CD14-positive monocyte (primary cell): ENCODE measurements around the gene AMELY. TPM values are rescaled to one million over a fixed set of nuclear protein-coding genes. Genes with fewer than 3 reads are reported as not detected.
A peak's percentile ranks its signal among the peaks of the same experiment; 100 is the strongest.
"Not testable (repeated sequence)": the region's sequence is repeated elsewhere in the genome, so short reads cannot be mapped to it uniquely, and the experiment has no call there.

Experiments
- DNase-seq, 3 donors: peaks; one replicate each; pipeline ENCODE4 v3.0.0-alpha.2; 2011 to 2022
- H2AFZ ChIP-seq: 2 replicates; pipeline ENCODE4 v1.6.0; 2012; ENCODE audit warnings: mild to moderate bottlenecking, low read depth, low read length, inconsistent platforms; ENCODE audit not compliant: insufficient read depth, poor library complexity, severe bottlenecking
- H3K27ac ChIP-seq, 2 donors: 1 replicate in 1 of 2; 2 replicates in 1 of 2; pipeline ENCODE4 v1.5.1; 2012 to 2013; ENCODE audit warnings: low read length in 2 of 2, control low read depth in 1 of 2, inconsistent platforms in 1 of 2, low read depth in 1 of 2, mild to moderate bottlenecking in 1 of 2
- H3K27me3 ChIP-seq, 2 donors: one replicate each; pipeline versions ENCODE4 v1.6.0 to v1.6.1; 2011 to 2013; ENCODE audit warnings: low read length in 2 of 2; ENCODE audit not compliant: control insufficient read depth in 2 of 2, insufficient read depth in 2 of 2
- H3K36me3 ChIP-seq, 2 donors: replicated peaks in 1 of 2; 1 replicate in 1 of 2; 2 replicates in 1 of 2; pipeline versions ENCODE4 v1.5.1 to v1.6.1; 2012 to 2013; ENCODE audit warnings: low read length in 2 of 2, control low read depth in 1 of 2, inconsistent platforms in 1 of 2, mild to moderate bottlenecking in 1 of 2; ENCODE audit not compliant: insufficient read depth in 2 of 2, control insufficient read depth in 1 of 2
- H3K4me1 ChIP-seq, 2 donors: 1 replicate in 1 of 2; 2 replicates in 1 of 2; pipeline versions ENCODE4 v1.5.1 to v1.6.1; 2012 to 2013; ENCODE audit warnings: low read length in 2 of 2, control low read depth in 1 of 2, inconsistent platforms in 1 of 2, mild to moderate bottlenecking in 1 of 2, moderate library complexity in 1 of 2; ENCODE audit not compliant: insufficient read depth in 2 of 2, control insufficient read depth in 1 of 2
- H3K4me2 ChIP-seq: replicated peaks from 2 replicates; pipeline ENCODE3; 2012; ENCODE audit warnings: low read length, moderate library complexity, mild to moderate bottlenecking; ENCODE audit not compliant: poor library complexity, severe bottlenecking; ENCODE audit errors: extremely low read depth
- H3K4me3 ChIP-seq, 3 experiments: fragments of 200-600 bp in 1 of 3; sonication (generic) in 1 of 3; replicated peaks in 1 of 3; 1 replicate in 2 of 3; 2 replicates in 1 of 3; pipeline ENCODE4 v1.5.1; 2011 to 2013; ENCODE audit warnings: low read length in 3 of 3, mild to moderate bottlenecking in 3 of 3, control low read depth in 2 of 3, low read depth in 2 of 3, inconsistent platforms in 1 of 3, moderate library complexity in 1 of 3
- H3K79me2 ChIP-seq: 2 replicates; pipeline ENCODE4 v1.6.0; 2012; ENCODE audit warnings: mild to moderate bottlenecking, control low read depth, inconsistent platforms, low read length, moderate library complexity; ENCODE audit not compliant: insufficient read depth
- H3K9ac ChIP-seq: 2 replicates; pipeline ENCODE4 v1.6.0; 2017; ENCODE audit warnings: low read length, mild to moderate bottlenecking; ENCODE audit not compliant: insufficient read depth, poor library complexity, severe bottlenecking
- H3K9me3 ChIP-seq, 2 donors: replicated peaks in 1 of 2; 1 replicate in 1 of 2; 2 replicates in 1 of 2; pipeline versions ENCODE4 v1.5.1 to v1.6.1; 2012 to 2013; ENCODE audit warnings: low read length in 2 of 2, control low read depth in 1 of 2; ENCODE audit not compliant: control insufficient read depth in 1 of 2, insufficient read depth in 1 of 2
- H4K20me1 ChIP-seq: 2 replicates; pipeline ENCODE4 v1.6.0; 2012; ENCODE audit warnings: mild to moderate bottlenecking, low read length, control low read depth, moderate library complexity; ENCODE audit not compliant: insufficient read depth
- H3K27ac Mint-ChIP-seq, 7 donors: one replicate each; pipeline ENCODE4 v1.8.0; 2020; ENCODE audit warnings: mild to moderate bottlenecking in 7 of 7, mixed read lengths in 7 of 7, moderate library complexity in 6 of 7, inconsistent platforms in 2 of 7
- H3K27me3 Mint-ChIP-seq, 3 donors: one replicate each; pipeline ENCODE4 v1.8.0; 2021 to 2022; ENCODE audit warnings: low read depth in 3 of 3, mild to moderate bottlenecking in 3 of 3, mixed read lengths in 3 of 3, moderate library complexity in 3 of 3, inconsistent platforms in 1 of 3
- H3K36me3 Mint-ChIP-seq, 2 donors: one replicate each; pipeline ENCODE4 v1.8.0; 2020; ENCODE audit warnings: mixed read lengths in 2 of 2, inconsistent platforms in 1 of 2, mild to moderate bottlenecking in 1 of 2
- H3K4me1 Mint-ChIP-seq: one replicate; pipeline ENCODE4 v1.8.0; 2020; ENCODE audit warnings: mild to moderate bottlenecking, mixed read lengths
- H3K4me3 Mint-ChIP-seq, 2 donors: one replicate each; pipeline ENCODE4 v1.8.0; 2020; ENCODE audit warnings: mild to moderate bottlenecking in 2 of 2, mixed read lengths in 2 of 2, moderate library complexity in 1 of 2
- H3K9me3 Mint-ChIP-seq, 7 donors: one replicate each; pipeline ENCODE4 v1.8.0; 2020 to 2022; ENCODE audit warnings: mixed read lengths in 7 of 7, mild to moderate bottlenecking in 6 of 7, moderate library complexity in 6 of 7, inconsistent platforms in 2 of 7
- WGBS: methylation state at CpG from one replicate; pipeline ENCODE4 v1.1.5; 2013; ENCODE audit warnings: missing lambda C conversion rate; ENCODE audit not compliant: insufficient coverage; 5-methylcytosine and 5-hydroxymethylcytosine counted together
- intact Hi-C, 2 donors: fragments of 100-400 bp; cut with micrococcal nuclease; formaldehyde crosslinking; loops; one replicate each; pipeline versions ENCODE4 v1.15.0 to v1.15.1; 2023
- polyA plus RNA-seq, 3 donors: library from polyadenylated mRNA; depleted of rRNA in 1 of 3; unstranded in 2 of 3; stranded (reverse) in 1 of 3; fragments of 300-500 nt in 2 of 3; fragments of >200 nt in 1 of 3; fragmentation: Illumina TruSeq in 2 of 3; gene quantifications; 1 replicate in 2 of 3; 2 replicates in 1 of 3; pipeline ENCODE4 v1.2.3, GENCODE V29; 2012 to 2021
- TF ChIP-seq, protein P1 (sequence below): fragments of 200-600 bp; IDR thresholded peaks from one replicate; pipeline ENCODE4 v1.8.0; 2022; ENCODE audit warnings: antibody characterized with exemption, mild to moderate bottlenecking

The AMELY gene
- polyA plus RNA-seq, 3 donors: not detected

GRCh38 chrY:6909118-6909521 is 2.4 kb downstream of the AMELY start:
- intact Hi-C loops: no loop called here
- DNase-seq: no peak
- peaks cover 0 to 52% (median 39%) of the 10 kb centered on the region in 3 donors for H3K27me3 Mint-ChIP-seq
- no peak overlapping the region for H3K4me3 ChIP-seq
- no peaks in the 10 kb centered on the region for H3K36me3 ChIP-seq
- no CpG with 5 or more reads among the region's 14 CpGs for WGBS
- H3K4me1 Mint-ChIP-seq: no peaks in the 10 kb centered on the region
- no peaks in the 10 kb centered on the region for H3K4me1 ChIP-seq
- no peaks in the 10 kb centered on the region for H4K20me1 ChIP-seq
- H3K36me3 Mint-ChIP-seq: no peaks in the 10 kb centered on the region
- no peak overlapping the region for H3K4me2 ChIP-seq
- H2AFZ ChIP-seq: no peak overlapping the region
- H3K9me3 ChIP-seq: no peaks in the 10 kb centered on the region
- H3K79me2 ChIP-seq: no peaks in the 10 kb centered on the region
- H3K27ac Mint-ChIP-seq: no peak overlapping the region
- no peak overlapping the region for H3K27ac ChIP-seq
- no peak overlapping the region for H3K9ac ChIP-seq
- H3K27me3 ChIP-seq: peaks cover 0 to 49% of the 10 kb centered on the region in 2 donors
- TF ChIP-seq, protein P1, sequence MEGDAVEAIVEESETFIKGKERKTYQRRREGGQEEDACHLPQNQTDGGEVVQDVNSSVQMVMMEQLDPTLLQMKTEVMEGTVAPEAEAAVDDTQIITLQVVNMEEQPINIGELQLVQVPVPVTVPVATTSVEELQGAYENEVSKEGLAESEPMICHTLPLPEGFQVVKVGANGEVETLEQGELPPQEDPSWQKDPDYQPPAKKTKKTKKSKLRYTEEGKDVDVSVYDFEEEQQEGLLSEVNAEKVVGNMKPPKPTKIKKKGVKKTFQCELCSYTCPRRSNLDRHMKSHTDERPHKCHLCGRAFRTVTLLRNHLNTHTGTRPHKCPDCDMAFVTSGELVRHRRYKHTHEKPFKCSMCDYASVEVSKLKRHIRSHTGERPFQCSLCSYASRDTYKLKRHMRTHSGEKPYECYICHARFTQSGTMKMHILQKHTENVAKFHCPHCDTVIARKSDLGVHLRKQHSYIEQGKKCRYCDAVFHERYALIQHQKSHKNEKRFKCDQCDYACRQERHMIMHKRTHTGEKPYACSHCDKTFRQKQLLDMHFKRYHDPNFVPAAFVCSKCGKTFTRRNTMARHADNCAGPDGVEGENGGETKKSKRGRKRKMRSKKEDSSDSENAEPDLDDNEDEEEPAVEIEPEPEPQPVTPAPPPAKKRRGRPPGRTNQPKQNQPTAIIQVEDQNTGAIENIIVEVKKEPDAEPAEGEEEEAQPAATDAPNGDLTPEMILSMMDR: no peak
- H3K4me3 Mint-ChIP-seq: peak overlapping the region in 1 of 2 donors; percentile 64
- H3K9me3 Mint-ChIP-seq: peaks cover 0 to 9% (median 0%) of the 10 kb centered on the region in 7 donors

DNA sequence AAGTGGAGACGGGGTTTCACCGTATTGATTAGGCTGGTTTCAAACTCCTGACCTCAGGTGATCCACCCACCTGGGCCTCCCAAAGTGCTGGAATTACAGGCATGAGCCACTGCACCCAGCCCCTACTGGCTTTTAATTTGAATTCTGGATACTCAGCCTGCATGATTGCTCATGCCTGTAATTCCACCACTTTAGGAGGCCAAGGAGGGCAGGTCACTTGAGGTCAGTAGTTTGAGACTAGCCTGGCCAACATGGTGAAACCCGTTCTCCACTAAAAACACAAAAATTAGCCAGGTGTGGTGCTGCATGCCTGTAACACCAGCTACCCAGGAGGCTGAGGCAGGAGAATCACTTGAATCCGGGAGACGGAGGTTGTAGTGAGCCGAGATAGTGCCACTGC is 3.5 kb downstream of the AMELY start:
- H3K27ac Mint-ChIP-seq, H3K4me1 ChIP-seq, H3K4me3 ChIP-seq, DNase-seq, H3K4me1 Mint-ChIP-seq, H4K20me1 ChIP-seq, H3K27ac ChIP-seq, H3K4me2 ChIP-seq, H3K79me2 ChIP-seq, H3K9ac ChIP-seq, H2AFZ ChIP-seq, H3K36me3 ChIP-seq, H3K4me3 Mint-ChIP-seq, intact Hi-C loops, H3K9me3 ChIP-seq, H3K9me3 Mint-ChIP-seq, H3K36me3 Mint-ChIP-seq: not testable (repeated sequence)
- H3K27me3 Mint-ChIP-seq: peaks cover 0 to 47% (median 36%) of the 10 kb centered on the region in 3 donors
- no CpG with 5 or more reads among the region's 6 CpGs for WGBS
- H3K27me3 ChIP-seq: peaks cover 0 to 43% of the 10 kb centered on the region in 2 donors
